NCI-H1105 treated with DMSO at 0.1 percent for 48 hours (cell line): Measurements from ENCODE around the gene AKR1C2.
A peak's percentile ranks its signal among the peaks of the same experiment; 100 is the strongest.
"Not testable (repeated sequence)": the region's sequence is repeated elsewhere in the genome, so short reads cannot be mapped to it uniquely, and the experiment has no call there.

ENCODE experiments used
- DNase-seq: peaks from one replicate; lab custom pipeline; 2025; lab: John Stamatoyannopoulos, UW

AKR1C2 gene

DNA sequence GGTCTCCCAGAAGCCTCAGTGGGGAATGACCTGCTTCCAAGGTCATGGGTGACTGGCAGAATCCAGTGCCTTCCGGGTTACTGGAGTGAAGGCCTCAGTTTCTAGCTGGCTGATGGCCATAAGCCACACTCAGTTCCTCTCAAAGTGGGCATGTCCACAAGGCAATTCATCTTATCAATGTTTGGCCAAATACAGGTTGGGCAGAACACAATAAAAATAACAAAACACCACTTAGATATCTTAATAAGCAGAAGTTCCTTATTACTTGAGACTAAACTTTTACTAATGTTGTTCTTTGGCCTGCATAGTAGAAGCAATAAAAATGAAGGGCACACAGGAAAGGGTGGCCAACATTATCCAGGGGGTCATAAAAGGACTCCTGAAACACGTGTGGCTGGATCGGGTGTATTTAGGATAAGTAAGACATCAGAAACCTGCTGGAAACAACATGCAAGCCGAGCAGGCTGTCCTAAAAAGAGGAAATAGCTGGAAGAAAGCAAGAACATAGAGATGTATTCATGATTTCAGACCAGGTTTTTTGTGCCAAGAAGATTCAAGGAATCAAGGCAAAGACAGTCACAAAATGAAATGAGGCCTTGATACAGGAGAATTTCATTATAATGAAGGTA, 19.6 kb upstream of the AKR1C2 start:
- no peak for DNase-seq

DNA sequence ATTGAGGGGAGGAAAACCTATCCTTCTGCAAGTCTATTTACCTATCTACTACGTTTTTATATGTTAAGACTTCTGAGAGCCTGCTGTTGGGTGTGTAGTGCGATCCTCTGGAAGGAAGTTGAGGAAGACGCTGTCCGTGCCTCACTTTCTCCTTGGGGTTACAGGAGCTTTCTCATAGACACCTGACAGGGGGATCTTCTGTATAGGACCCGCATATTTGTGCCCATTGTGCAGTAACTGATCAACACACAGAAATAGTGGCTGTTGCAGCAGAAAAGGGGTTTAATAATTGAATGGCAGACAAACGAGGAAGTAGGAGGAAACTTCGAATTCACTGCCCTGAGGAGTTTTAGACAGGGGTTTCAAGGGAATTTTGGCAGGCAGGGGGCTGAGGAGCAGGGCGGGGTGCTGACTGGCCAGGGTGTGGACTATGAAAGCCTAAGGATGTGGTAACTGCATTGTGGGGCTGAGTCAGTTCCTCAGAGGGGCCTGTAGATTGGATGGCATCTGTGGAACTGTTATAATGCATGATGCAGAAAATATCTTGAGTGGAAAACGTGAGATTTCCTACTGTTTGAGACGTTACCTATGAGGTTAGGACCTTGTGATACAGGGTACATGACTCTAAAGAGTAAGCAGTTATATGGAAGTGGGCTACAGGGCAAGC, 18.1 kb upstream of the AKR1C2 start:
- not testable (repeated sequence) for DNase-seq

GRCh38 chr10:5019770-5020612, 16.3 kb upstream of the AKR1C2 start:
- peak; percentile 79 for DNase-seq

GRCh38 chr10:5018671-5019277, 15.1 kb upstream of the AKR1C2 start:
- DNase-seq, result not testable (repeated sequence)

DNA sequence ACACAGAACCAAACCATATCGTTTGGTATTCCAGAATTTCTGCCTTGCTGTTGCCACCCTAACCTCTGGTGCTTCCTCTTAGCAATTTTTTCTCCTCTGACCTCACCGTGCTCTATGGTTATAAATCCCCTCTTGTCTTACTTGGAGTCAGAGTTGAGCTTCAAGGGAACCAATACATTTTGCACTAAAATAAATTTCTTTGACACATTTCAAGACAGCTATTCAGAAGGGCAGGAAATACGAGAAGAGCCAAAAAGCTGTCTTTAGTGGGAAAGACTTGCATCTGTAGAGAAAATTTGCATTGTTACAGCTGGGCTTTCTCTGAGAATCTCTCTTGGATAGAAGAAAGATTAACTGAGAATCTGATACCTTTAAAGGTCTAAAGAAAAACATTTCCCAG, 14.5 kb upstream of the AKR1C2 start:
- DNase-seq, result no peak

- DNase-seq, result no peak
Observed at GRCh38 chr10:5014936-5015335, 11.3 kb upstream of the AKR1C2 start.

GRCh38 chr10:5014200-5014910, 10.7 kb upstream of the AKR1C2 start:
- DNase-seq, result not testable (repeated sequence)

DNA sequence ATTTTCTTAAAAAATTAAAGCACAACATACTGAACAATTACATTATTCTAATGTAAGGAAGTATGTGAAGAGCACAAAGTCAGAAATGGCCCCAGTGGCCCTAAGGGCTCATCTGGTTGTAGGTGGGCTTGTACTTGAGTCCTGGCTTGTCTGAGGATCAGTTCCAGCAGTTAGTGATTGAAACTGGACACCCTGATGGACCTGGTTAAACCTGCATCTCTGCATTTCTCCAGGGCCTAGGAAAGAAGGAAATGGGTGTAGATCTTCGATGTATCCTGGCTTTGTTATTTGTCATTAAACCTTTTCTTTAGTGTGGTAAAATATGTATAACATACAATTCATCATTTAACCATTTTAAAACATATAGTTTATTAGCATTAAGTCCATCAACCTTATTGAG, 9.7 kb upstream of the AKR1C2 start:
- DNase-seq, result no peak

GRCh38 chr10:5012595-5012994, 8.9 kb upstream of the AKR1C2 start:
- DNase-seq, result no peak

DNA sequence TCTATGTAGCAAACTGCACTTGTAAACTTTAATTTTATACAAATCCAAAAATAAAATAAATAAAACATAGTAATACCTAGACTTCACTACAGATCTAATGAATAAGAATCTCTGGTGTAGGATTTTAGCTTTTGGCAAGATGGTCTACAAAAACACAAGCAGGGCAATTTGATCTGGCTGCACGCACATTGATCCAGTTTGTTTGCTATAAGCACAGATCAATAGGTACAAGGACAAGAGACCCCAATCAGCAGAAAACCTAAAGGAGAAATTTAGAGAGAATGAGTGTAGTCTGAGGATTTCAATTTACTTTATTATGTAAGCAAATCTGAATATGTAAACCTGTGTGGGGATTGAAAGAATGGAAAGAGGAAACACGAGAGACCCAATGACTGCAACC, 7.7 kb upstream of the AKR1C2 start:
- DNase-seq, result not testable (repeated sequence)

DNA sequence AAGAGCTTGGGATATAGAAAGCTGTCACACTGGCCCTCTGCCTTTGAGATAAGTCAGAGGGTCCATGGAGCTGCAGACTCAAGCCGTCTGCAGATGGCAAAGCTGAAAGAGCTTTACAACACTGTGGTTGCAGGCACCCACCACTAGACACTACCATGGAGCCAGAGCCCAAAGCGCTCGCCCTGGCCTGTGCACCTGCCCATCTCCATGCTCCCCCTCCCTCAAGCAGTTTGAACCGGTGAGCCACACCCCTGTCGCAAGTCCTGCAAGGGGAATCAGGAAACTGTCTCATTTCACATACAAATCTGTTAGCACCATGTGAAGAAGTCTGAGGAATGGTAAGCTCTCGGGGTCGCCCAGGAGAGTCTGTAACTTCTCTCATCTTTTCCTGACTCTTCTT, 6.4 kb upstream of the AKR1C2 start:
- DNase-seq, result not testable (repeated sequence)

DNA sequence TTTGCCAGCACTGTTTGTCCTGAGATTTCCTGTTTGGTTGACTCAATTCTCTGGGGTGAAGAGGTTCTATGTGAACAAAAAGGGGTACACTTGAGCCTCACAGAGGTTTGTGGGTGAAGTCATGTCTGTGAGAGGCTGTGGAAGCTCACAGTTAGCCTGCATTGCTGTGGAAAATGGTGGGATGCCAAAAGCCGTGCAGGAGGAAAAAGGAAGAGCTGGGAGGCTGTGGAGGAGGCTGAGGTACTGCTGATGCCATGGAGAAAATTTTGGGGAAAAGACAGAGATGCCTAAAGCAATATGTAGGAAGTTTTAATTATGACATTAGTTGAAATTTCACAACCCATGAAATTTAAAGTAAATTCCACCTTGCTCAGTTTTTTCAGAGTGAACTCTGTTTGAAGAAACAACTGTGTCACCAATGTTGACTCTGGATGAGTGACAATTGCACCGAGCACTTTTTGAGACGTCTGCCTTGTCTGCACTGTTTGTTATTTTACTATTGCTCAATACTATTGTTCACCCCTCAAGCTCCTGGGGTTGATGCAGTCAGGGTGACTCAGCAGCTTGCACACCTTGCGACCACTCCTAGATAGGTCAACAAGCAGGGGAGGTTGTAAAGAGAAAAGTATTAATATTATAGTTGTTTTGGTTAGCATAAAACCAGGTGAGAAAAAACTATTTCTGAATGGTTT, 5.3 kb upstream of the AKR1C2 start:
- DNase-seq, result not testable (repeated sequence)

DNA sequence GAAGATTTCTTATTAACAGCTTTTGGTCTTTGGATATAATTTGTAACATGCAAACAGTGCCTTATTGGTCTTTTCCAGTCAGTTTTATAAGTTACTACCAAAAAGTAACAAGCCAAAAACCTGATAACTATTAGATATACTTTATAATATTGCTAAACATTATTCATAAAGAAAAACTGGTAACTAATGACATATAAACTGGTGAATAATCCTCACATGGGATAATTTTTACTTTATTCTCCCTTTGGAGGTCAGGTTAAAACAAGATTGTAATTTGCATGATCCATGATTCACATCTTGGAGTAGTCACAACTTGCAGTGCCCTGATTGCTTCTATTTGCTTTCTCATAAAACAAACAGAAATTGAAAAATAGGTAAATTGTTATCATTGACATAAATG, 844 bp upstream of the AKR1C2 start:
- DNase-seq, result not testable (repeated sequence)

DNA sequence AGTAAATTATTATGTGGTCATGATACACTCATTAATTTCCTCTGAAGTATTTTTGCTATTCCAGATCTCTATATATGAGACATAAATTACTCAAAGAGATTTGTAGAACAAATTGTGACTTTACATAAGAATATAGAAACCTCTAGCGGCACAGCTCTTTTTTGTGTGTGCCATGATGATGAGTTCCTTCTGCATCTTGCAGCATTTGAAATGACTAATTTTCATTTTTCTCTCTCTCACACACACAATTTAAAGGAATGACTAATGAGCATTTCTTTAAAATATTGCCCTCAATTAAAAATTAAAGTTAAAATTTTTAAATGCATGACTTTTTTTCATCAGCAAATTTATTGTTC, 351 bp upstream of the AKR1C2 start:
- DNase-seq, result not testable (repeated sequence)

- no peak for DNase-seq
Observed at GRCh38 chr10:5002013-5002727, 1.5 kb downstream of the AKR1C2 start.

- DNase-seq, result no peak
Observed at GRCh38 chr10:4998671-4999070, 5.0 kb downstream of the AKR1C2 start.

- DNase-seq, result not testable (repeated sequence)
Observed at GRCh38 chr10:4994260-4994659, 9.4 kb downstream of the AKR1C2 start.

GRCh38 chr10:4992564-4992963, 11.1 kb downstream of the AKR1C2 start:
- DNase-seq, result not testable (repeated sequence)

DNA sequence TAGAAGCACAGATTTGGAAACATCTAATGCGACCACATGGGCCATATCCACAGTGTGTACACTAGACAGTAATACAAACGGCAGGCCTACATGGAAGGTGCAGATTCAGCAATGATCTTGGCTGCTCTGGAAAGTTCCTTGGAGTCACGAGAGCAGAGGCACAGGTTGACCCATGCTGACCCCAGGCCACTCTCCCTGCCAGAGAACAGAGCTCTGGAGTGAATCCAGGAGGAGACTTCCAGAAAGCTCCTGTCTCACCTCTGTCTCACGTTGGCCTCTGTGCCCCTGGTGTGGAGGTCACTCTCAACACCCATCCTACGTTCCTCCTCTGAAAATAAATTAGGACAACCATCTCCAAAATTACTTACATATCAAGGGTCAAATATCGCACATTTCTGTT, 12.2 kb downstream of the AKR1C2 start:
- not testable (repeated sequence) for DNase-seq

DNA sequence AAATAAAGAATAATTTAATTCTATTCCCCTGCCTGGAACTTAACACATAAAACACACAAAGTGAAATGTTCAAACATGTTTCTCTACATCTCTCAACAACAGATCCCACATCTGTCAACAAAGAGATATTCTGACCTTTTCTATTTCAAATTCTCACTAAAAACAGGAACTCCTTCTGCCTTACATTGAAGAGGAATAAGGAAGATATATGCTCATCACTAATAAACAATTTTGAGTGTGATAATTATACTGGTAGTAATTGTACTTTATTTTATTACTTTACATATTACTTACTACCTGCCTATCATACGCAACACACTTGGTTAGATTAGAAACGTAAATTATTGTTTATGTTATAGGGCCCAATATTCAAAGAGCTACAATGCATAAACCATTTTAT, 13.4 kb downstream of the AKR1C2 start:
- DNase-seq, result no peak
